22Rv1 (cell line): ENCODE data around the gene SERTAD1.

Experiments used
- ZFX ChIP-seq: fragments of 450-650 bp; IDR thresholded peaks from 2 replicates; pipeline ENCODE4 v1.6.1; 2017; ENCODE audit warnings: antibody characterized with exemption, borderline replicate concordance
- TF ChIP-seq, protein P1 (sequence below): fragments of 450-650 bp; IDR thresholded peaks from 2 replicates; pipeline ENCODE4 v1.5.1; 2017; ENCODE audit warnings: mild to moderate bottlenecking

DNA sequence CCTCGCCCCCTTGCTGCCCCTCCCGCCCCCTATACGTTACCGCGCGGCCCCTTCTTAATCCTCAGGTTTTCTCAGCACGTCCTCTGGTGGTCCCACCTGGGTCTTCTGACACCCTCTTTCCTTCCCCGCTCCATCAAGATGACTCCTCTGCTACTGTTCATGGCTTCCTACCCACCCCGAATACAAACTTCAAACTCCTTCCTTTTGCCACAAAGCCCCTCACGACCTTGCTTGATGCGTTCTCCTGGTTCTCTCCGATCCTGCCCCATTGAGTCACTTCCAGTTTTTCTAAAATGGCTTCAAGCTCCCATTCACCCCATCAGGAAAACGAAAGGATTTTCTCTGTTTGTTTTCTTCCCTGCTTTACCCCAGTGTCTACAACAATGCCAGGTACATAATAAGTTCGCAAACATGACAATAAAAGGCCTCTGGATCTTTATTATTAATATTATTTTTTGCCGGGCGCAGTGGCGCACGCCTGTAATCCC lies 19.1 kb upstream of the SERTAD1 start:
- TF ChIP-seq, protein P1, sequence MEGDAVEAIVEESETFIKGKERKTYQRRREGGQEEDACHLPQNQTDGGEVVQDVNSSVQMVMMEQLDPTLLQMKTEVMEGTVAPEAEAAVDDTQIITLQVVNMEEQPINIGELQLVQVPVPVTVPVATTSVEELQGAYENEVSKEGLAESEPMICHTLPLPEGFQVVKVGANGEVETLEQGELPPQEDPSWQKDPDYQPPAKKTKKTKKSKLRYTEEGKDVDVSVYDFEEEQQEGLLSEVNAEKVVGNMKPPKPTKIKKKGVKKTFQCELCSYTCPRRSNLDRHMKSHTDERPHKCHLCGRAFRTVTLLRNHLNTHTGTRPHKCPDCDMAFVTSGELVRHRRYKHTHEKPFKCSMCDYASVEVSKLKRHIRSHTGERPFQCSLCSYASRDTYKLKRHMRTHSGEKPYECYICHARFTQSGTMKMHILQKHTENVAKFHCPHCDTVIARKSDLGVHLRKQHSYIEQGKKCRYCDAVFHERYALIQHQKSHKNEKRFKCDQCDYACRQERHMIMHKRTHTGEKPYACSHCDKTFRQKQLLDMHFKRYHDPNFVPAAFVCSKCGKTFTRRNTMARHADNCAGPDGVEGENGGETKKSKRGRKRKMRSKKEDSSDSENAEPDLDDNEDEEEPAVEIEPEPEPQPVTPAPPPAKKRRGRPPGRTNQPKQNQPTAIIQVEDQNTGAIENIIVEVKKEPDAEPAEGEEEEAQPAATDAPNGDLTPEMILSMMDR = no peak
- no peak for TF ChIP-seq ZFX
